GM18861 (cell line): ENCODE data around the gene MIPOL1.
"Not testable (repeated sequence)": the region's sequence is repeated elsewhere in the genome, so short reads cannot be mapped to it uniquely, and the experiment has no call there.

Experiments used
- ATAC-seq: cut with Tn5 transposase; IDR thresholded peaks from one replicate; pipeline ENCODE4 v1.9.1; 2021; ENCODE audit not compliant: unreplicated experiment

The MIPOL1 gene

GRCh38 chr14:37278636-37279538 lies 81.2 kb downstream of the MIPOL1 start:
- ATAC-seq = no peak

- no peak for ATAC-seq
These were observed 82.1 kb downstream of the MIPOL1 start for GRCh38 chr14:37279818-37280217.

DNA sequence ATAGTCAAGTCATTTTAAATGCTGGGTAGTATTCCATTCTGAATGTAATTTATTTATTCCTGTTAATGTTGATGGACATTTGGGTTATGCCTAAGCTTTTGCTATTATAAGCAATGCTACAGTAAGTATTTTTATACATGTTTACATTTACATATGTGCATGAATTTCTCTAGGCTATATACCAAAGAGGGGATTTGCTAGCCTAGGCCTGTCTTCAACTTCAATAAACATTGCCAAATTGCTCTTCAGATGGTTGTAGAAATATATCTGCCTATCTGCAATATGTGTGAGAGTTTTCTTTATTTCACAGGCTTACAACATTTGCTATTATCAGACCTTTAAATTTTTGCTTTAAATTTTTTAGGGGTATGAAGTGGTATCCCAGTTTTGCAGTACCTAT lies 87.0 kb downstream of the MIPOL1 start:
- ATAC-seq = no peak

DNA sequence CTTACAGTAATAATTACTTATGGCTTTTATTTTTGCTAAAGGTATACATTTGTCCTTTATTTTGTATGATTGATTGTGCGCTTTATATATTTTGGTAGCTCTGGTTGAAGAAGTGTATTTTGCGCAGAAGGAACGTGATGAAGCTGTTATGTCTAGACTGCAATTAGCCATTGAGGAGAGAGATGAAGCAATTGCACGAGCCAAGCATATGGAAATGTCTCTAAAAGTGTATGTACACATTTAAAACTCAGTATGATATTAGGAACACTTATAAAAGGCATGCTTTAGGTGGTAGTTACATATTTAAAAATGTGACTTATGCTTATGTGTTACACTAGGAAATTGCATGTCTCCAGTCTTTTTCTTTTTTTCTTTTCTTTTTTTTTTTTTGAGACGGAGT lies 87.5 kb downstream of the MIPOL1 start:
- no peak for ATAC-seq

DNA sequence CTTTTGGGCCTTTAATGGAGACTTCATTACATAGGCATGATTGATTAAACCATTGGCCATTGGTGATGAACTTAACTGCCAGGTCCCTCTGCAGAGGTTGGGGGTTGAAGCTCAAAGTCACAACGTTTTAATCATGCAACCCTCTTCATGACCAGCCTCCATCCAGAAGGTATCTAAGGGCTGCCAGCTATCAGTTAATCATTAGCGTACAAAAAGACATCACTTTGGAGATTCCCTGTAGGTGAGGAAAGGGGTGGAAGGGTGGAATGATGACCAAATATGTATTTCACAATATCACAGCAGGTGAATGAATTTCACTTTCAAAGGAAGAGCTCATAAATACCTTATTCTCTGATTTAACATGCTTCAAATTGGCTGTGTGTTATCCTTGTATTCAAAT lies 92.0 kb downstream of the MIPOL1 start:
- no peak for ATAC-seq

DNA sequence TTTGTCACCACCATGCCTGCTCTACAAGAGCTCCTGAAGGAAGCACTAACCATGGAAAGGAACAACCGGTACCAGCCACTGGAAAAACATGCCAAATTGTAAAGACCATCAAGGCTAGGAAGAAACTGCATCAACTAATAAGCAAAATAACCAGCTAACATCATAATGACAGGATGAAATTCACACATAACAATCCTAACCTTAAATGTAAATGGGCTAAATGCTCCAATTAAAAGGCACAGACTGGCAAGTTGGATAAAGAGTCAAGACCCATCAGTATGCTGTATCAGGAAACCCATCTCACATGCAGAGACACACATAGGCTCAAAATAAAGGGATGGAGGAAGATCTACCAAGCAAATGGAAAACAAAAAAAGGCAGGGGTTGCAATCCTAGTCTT lies 97.5 kb downstream of the MIPOL1 start:
- ATAC-seq = not testable (repeated sequence)

DNA sequence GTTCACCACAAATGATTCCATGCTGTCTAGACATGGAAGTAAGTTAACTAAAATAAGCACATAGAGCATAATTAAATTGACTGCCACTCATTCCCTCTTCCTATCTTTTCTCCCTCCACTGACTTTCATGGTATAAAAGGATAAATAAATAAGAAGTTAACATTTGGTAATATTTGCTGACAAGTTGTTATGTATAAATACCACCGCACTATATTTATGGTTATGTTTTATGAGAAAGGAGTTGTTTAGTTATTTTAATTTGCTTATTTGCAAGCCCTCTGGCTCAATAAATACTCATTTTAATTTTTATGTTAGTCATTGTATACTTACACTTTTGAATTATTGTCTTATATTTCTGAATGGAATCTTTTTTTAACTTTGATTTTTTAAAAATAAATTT lies 113.5 kb downstream of the MIPOL1 start:
- no peak for ATAC-seq

- ATAC-seq = no peak
These were observed 121.2 kb downstream of the MIPOL1 start for GRCh38 chr14:37318938-37319337.

DNA sequence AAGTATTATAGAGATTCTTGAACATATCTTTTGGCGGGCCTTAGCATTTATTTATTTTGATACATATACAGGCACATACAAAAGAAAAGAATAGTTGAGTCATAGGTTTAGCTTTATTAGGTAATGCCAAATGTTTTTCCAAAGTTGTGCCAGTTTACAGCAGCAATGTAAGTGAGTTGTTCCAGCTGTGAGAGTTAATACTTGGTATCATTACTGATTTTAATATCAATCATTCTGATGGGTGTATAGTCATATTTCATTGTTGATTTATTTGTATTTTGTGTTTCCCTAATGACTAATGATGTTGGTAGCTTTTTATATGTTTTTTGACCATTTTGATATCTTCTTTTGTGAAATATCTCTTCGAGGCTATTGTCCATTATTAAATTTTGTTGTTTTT lies 122.4 kb downstream of the MIPOL1 start:
- ATAC-seq = no peak

DNA sequence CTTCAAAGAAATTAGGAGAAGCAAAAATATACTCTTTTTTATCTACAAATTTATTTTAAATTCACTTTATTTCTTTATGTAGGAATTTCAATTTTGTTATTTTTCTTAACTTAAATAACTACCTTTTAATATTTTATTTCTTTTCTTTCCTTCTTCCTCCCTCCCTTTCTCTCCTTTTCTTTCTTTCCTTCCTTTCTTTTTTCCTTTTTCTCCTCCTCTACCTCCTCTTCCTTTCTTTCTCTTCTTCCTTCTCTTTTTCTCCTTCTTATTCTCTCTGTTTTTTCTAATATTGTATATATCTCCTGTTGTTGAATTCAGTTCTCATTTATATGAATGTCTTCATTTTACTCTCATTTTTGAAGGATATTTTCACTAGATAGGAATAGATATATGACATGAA lies 127.6 kb downstream of the MIPOL1 start:
- ATAC-seq = no peak

DNA sequence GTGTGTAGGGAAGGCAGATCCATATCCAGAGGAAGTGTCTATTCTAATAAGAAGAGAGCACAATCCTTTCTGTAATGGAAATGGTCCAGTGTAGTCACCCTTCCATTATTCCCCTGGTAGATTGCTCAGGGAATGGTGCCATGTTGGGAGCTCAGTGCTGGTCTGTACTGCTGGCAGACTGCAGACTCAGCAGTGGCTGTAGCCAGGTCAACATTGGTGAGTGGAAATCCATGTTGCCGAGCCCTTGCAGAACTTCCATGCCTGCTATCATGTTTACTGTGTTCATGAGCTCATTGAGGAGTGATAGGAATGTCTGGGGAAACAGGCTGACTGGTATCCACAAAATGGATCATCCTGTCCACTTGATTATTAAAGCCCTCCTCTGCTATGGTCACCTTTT lies 128.7 kb downstream of the MIPOL1 start:
- no peak for ATAC-seq

GRCh38 chr14:37327933-37328332 lies 130.2 kb downstream of the MIPOL1 start:
- ATAC-seq = not testable (repeated sequence)

GRCh38 chr14:37328673-37329072 lies 130.9 kb downstream of the MIPOL1 start:
- ATAC-seq = no peak

DNA sequence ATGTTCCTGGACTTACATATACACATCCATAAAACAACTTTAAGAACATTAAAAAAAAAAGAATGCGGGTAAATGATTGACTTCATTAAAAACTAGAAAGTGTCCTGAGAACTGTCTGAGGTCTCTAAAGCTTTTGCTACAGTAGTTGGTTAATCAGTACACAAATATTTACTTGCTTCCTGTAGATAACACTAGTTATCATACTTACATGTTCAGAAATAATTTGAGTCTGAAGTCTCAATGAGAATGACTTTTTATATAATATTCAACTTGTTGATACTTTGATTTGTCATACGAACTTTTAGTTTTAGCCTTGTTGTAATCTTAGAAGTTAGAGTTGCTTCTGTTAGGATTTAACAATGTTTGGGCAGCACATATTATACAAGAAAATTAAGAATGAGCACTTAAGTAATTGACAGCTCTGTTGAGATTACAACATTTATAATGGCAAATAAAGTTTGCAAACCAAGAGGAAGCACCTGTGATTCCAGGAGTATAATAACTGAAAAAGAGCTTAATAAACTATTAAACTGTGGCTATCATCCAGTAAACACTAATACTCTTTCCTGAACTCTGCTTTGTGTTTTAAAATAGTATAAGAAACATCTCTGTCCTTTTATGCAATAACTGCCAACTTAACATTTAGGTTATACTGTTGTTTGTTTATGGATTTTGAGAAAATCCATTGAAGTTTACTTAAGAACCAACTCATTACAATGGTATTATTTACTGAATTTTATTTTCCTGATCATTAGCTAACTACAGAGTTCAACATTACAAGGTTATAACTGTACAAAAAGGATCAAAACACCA lies 131.7 kb downstream of the MIPOL1 start:
- ATAC-seq = no peak

GRCh38 chr14:37330910-37331309 lies 133.2 kb downstream of the MIPOL1 start:
- ATAC-seq = no peak

- no peak for ATAC-seq
These were observed 142.6 kb downstream of the MIPOL1 start for GRCh38 chr14:37340353-37340752.

- ATAC-seq = no peak
These were observed 145.8 kb downstream of the MIPOL1 start for GRCh38 chr14:37343307-37344094.

- no peak for ATAC-seq
These were observed 165.9 kb downstream of the MIPOL1 start for GRCh38 chr14:37363661-37364060.

DNA sequence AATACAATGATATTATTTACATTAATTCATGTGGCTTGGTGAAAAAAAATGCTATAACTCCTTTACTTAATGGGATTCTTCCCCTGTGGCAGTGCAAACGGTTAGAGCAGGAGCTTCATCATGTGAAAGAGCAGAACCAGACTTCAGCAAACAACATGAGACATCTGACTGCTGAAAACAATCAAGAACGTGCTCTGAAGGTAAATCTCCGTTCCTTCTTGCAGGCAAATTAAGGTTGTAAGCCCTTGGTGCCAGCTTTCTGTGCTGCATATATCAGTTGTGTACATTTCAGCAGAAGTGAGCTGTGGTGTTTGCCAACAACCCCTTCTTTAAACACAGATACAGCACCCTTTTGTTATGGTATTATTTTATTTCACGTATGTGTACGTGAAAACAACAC lies 171.7 kb downstream of the MIPOL1 start:
- no peak for ATAC-seq

DNA sequence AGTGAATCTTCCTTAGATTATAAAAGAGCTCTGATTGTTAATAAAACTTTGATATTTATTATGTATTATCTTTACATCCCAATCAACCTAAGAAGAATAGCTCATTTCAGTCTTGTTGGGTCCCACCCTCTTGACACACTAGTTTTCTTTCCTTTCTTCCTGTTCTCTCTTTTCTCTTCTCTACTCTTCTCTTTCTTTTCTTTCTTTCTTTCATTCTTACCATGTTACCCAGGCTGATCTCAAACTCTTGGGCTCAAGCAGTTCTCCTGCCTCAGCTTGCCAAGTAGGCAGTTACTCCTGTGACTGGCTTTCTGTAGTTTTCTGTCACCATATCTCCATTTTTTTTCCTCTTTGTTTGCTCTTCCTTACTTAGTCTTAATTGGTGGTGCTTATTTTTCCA lies 177.8 kb downstream of the MIPOL1 start:
- ATAC-seq = no peak

- no peak for ATAC-seq
These were observed 179.3 kb downstream of the MIPOL1 start for GRCh38 chr14:37376944-37377609.
